ENCODE measurements around the gene CMTM1. TPM values are rescaled to one million over a fixed set of nuclear protein-coding genes. Genes with fewer than 3 reads are reported as not detected.

CMTM1 gene
- total and polyA plus RNA-seq, 2 experiments from 2014 or later, result 1.4 to 1.8 TPM

- no peaks in the 10 kb centered on the region for H3K27me3 ChIP-seq
- H3K9me3 ChIP-seq (ENCODE audit: low read depth), result no peaks in the 10 kb centered on the region
- TF ChIP-seq, protein P1, sequence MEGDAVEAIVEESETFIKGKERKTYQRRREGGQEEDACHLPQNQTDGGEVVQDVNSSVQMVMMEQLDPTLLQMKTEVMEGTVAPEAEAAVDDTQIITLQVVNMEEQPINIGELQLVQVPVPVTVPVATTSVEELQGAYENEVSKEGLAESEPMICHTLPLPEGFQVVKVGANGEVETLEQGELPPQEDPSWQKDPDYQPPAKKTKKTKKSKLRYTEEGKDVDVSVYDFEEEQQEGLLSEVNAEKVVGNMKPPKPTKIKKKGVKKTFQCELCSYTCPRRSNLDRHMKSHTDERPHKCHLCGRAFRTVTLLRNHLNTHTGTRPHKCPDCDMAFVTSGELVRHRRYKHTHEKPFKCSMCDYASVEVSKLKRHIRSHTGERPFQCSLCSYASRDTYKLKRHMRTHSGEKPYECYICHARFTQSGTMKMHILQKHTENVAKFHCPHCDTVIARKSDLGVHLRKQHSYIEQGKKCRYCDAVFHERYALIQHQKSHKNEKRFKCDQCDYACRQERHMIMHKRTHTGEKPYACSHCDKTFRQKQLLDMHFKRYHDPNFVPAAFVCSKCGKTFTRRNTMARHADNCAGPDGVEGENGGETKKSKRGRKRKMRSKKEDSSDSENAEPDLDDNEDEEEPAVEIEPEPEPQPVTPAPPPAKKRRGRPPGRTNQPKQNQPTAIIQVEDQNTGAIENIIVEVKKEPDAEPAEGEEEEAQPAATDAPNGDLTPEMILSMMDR (IDR thresholded peaks at IDR 0.05; ENCODE audit: poor library complexity), result no peak
- TF ChIP-seq EZH2 (IDR thresholded peaks at IDR 0.05; ENCODE audit: borderline replicate concordance), result no peak
- TF ChIP-seq EZH2phosphoT487 (IDR thresholded peaks at IDR 0.05; ENCODE audit: low read depth, severe bottlenecking, unreplicated experiment), result no peak
- no peaks in the 10 kb centered on the region for H4K20me1 ChIP-seq (ENCODE audit: insufficient read depth, poor library complexity, severe bottlenecking)
- H3K36me3 ChIP-seq (replicated peaks; ENCODE audit: insufficient read depth, low read depth), result peaks cover 4% of the 10 kb centered on the region
- no peak for DNase-seq (ENCODE audit: low spot score)
- H3K9me2 ChIP-seq (replicated peaks; ENCODE audit: insufficient read depth), result no peaks in the 10 kb centered on the region
- H3K79me2 ChIP-seq, result no peaks in the 10 kb centered on the region
- peak overlapping the region; percentile 67 for H3K27ac ChIP-seq
- H3K4me3 ChIP-seq, result no peak overlapping the region
- H3K4me2 ChIP-seq, result peak overlapping the region; percentile 8
- 49% methylated on average over 7 of the region's 7 CpGs for whole genome bisulfite sequencing (ENCODE audit: low lambda C conversion rate, missing lambda C conversion rate)
- no peak overlapping the region for H2AFZ ChIP-seq
- H3K4me1 ChIP-seq (ENCODE audit: insufficient read depth), result peaks cover 14% of the 10 kb centered on the region
Observed at GRCh38 chr16:66617728-66618127, 51.5 kb downstream of the CMTM1 start.

- 81% methylated on average over 10 of the region's 10 CpGs for WGBS (ENCODE audit: low lambda C conversion rate, missing lambda C conversion rate)
- H3K4me2 ChIP-seq, result no peak overlapping the region
- no peaks in the 10 kb centered on the region for H3K9me2 ChIP-seq (replicated peaks; ENCODE audit: insufficient read depth)
- DNase-seq (ENCODE audit: low spot score), result no peak
- H3K9me3 ChIP-seq (ENCODE audit: low read depth), result no peaks in the 10 kb centered on the region
- H3K36me3 ChIP-seq (replicated peaks; ENCODE audit: insufficient read depth, low read depth), result peaks cover 4% of the 10 kb centered on the region
- TF ChIP-seq EZH2phosphoT487 (IDR thresholded peaks at IDR 0.05; ENCODE audit: low read depth, severe bottlenecking, unreplicated experiment), result no peak
- TF ChIP-seq, protein P1 (IDR thresholded peaks at IDR 0.05; ENCODE audit: poor library complexity), result no peak
- TF ChIP-seq EZH2 (IDR thresholded peaks at IDR 0.05; ENCODE audit: borderline replicate concordance), result no peak
- H3K27ac ChIP-seq, result peak overlapping the region; percentile 67
- H3K27me3 ChIP-seq, result no peaks in the 10 kb centered on the region
- peaks cover 14% of the 10 kb centered on the region for H3K4me1 ChIP-seq (ENCODE audit: insufficient read depth)
- H3K4me3 ChIP-seq, result no peak overlapping the region
- no peaks in the 10 kb centered on the region for H3K79me2 ChIP-seq
- H2AFZ ChIP-seq, result no peak overlapping the region
- no peaks in the 10 kb centered on the region for H4K20me1 ChIP-seq (ENCODE audit: insufficient read depth, poor library complexity, severe bottlenecking)
Observed at GRCh38 chr16:66618588-66619375, 52.5 kb downstream of the CMTM1 start.

GRCh38 chr16:66619534-66620428 lies 53.5 kb downstream of the CMTM1 start:
- no peaks in the 10 kb centered on the region for H4K20me1 ChIP-seq (ENCODE audit: insufficient read depth, poor library complexity, severe bottlenecking)
- H2AFZ ChIP-seq, result no peak overlapping the region
- H3K4me2 ChIP-seq, result no peak overlapping the region
- H3K79me2 ChIP-seq, result no peaks in the 10 kb centered on the region
- no peak overlapping the region for H3K27ac ChIP-seq
- no peaks in the 10 kb centered on the region for H3K27me3 ChIP-seq
- H3K4me3 ChIP-seq, result no peak overlapping the region
- WGBS (ENCODE audit: low lambda C conversion rate, missing lambda C conversion rate), result 81% methylated on average over 12 of the region's 12 CpGs
- TF ChIP-seq EZH2 (IDR thresholded peaks at IDR 0.05; ENCODE audit: borderline replicate concordance), result no peak
- TF ChIP-seq, protein P1 (IDR thresholded peaks at IDR 0.05; ENCODE audit: poor library complexity), result no peak
- TF ChIP-seq EZH2phosphoT487 (IDR thresholded peaks at IDR 0.05; ENCODE audit: low read depth, severe bottlenecking, unreplicated experiment), result no peak
- H3K4me1 ChIP-seq (ENCODE audit: insufficient read depth), result peaks cover 14% of the 10 kb centered on the region
- DNase-seq (ENCODE audit: low spot score), result no peak
- no peaks in the 10 kb centered on the region for H3K9me2 ChIP-seq (replicated peaks; ENCODE audit: insufficient read depth)
- H3K36me3 ChIP-seq (replicated peaks; ENCODE audit: insufficient read depth, low read depth), result no peaks in the 10 kb centered on the region
- no peaks in the 10 kb centered on the region for H3K9me3 ChIP-seq (ENCODE audit: low read depth)

Data from hepatocyte (in vitro differentiated cells).